ENCODE results near the gene C10orf62.

GRCh38 chr10:97590748-97591495 lies 1.4 kb downstream of the C10orf62 start:
- TF ChIP-seq CTCF (IDR thresholded peaks at IDR 0.05; ENCODE audit: low read depth, low read length) (no peak), EZH2phosphoT487 (IDR thresholded peaks at IDR 0.05; ENCODE audit: low read depth) (no peak)
